GM06990 (cell line): ENCODE measurements around the gene ELMO1.

Experiments used
- DNase-seq: peaks from one replicate; pipeline ENCODE4 v3.0.0-alpha.2; 2011; ENCODE audit not compliant: insufficient read length; ENCODE audit errors: extremely low read depth
- H3K27me3 ChIP-seq: replicated peaks from 2 replicates; pipeline ENCODE4 v1.6.0; 2011; ENCODE audit warnings: low read length; ENCODE audit not compliant: control insufficient read depth, insufficient read depth
- H3K36me3 ChIP-seq: 2 replicates; pipeline ENCODE4 v1.5.1; 2011; ENCODE audit warnings: low read length; ENCODE audit not compliant: control insufficient read depth, insufficient read depth
- H3K4me3 ChIP-seq: replicated peaks from 2 replicates; pipeline ENCODE4 v1.5.1; 2011; ENCODE audit warnings: low read depth, mild to moderate bottlenecking, control low read depth, low read length
- TF ChIP-seq, protein P1 (sequence below): IDR thresholded peaks from 2 replicates; pipeline ENCODE4 v1.5.1; 2011; ENCODE audit warnings: low read length, control low read depth, mild to moderate bottlenecking, inconsistent platforms; ENCODE audit not compliant: insufficient read depth, poor library complexity, severe bottlenecking

ELMO1 gene

GRCh38 chr7:36929791-36930190 is 518.9 kb downstream of the ELMO1 start:
- H3K36me3 ChIP-seq, result peaks cover 5% of the 10 kb centered on the region

GRCh38 chr7:36928718-36929117 is 519.9 kb downstream of the ELMO1 start:
- Histone ChIP-seq H3K4me3 (no peak overlapping the region), H3K36me3 (peaks cover 4% of the 10 kb centered on the region), H3K27me3 (no peaks in the 10 kb centered on the region)
- DNase-seq, result no peak
- TF ChIP-seq, protein P1, sequence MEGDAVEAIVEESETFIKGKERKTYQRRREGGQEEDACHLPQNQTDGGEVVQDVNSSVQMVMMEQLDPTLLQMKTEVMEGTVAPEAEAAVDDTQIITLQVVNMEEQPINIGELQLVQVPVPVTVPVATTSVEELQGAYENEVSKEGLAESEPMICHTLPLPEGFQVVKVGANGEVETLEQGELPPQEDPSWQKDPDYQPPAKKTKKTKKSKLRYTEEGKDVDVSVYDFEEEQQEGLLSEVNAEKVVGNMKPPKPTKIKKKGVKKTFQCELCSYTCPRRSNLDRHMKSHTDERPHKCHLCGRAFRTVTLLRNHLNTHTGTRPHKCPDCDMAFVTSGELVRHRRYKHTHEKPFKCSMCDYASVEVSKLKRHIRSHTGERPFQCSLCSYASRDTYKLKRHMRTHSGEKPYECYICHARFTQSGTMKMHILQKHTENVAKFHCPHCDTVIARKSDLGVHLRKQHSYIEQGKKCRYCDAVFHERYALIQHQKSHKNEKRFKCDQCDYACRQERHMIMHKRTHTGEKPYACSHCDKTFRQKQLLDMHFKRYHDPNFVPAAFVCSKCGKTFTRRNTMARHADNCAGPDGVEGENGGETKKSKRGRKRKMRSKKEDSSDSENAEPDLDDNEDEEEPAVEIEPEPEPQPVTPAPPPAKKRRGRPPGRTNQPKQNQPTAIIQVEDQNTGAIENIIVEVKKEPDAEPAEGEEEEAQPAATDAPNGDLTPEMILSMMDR, result no peak

More at GRCh38 chr7:36929791-36930190, 518.9 kb downstream of the ELMO1 start:
- Histone ChIP-seq H3K4me3 (no peak overlapping the region), H3K27me3 (no peaks in the 10 kb centered on the region)
- TF ChIP-seq, protein P1, result no peak
- no peak for DNase-seq

DNA sequence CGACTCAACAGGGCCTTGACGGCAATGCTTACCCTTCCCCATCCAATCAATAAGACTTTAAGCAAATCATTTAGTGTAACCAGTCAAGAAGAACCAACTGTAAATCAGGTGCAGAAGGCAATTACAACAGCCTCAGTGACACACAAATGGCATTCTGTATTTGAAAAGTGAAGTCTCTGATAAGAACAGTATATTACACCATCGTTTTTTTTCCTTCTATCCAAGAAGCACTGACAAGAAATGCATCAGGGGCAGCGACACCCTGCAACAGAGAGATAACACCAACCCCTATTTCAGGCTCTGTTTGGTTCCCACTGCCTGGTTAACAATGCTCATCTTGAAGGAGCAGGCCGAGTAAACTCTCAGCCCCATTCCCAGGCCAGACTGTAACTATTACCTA is 520.4 kb downstream of the ELMO1 start:
- H3K4me3 ChIP-seq, result no peak overlapping the region
- no peak for DNase-seq
- TF ChIP-seq, protein P1, result no peak
- no peaks in the 10 kb centered on the region for H3K27me3 ChIP-seq
- H3K36me3 ChIP-seq, result peaks cover 4% of the 10 kb centered on the region

DNA sequence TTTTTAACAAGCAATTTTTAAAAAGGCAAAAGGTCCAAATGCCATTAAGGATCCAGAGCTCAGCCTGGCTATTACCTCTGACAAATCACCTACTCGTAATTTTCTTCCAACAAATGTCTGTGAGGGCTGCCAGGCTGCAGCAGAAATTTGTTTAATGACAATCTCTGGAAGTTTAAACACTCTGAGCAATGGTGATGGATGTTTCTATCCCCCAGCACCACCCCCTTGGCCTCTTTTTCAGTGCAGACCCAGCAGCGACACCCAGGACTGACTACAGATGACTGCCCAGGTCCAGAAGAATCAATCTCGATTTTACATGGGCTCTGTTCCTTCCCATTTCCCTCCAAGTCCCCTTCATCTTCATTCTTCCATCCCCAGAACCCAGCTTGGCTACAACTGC is 523.0 kb downstream of the ELMO1 start:
- no peaks in the 10 kb centered on the region for H3K27me3 ChIP-seq
- H3K36me3 ChIP-seq, result peaks cover 1% of the 10 kb centered on the region; the same call in 1 of the 2 replicates
- H3K4me3 ChIP-seq, result no peak overlapping the region
- TF ChIP-seq, protein P1, result no peak
- no peak for DNase-seq

- H3K36me3 ChIP-seq, result peaks cover 1% of the 10 kb centered on the region; the same call in 1 of the 2 replicates
- H3K4me3 ChIP-seq, result no peak overlapping the region
- TF ChIP-seq, protein P1, result no peak
- no peaks in the 10 kb centered on the region for H3K27me3 ChIP-seq
- no peak for DNase-seq
Measured at GRCh38 chr7:36925207-36925606, 523.5 kb downstream of the ELMO1 start.

DNA sequence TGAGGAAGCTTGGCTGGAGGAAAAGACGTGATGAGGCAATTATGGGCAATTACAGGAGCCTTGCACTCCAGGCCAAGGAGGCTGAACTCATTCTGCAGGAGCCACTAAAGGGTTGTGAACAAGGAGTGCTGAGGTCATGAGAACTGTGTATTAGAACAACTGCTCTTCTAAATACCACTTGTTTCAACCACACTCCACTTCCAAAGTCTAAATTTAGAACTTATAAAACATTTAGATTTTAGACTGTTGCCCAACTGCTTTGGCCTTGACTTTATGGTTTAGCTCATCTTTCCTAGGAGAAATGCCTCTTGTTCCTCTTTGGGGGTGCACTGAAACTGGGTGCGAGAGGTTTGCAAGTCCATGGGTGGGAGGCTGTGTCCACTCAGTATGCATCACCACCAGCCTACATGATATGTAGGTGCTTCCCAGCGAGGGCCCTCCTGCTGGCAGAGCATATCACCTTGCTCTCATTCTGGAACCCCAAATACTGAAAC is 524.7 kb downstream of the ELMO1 start:
- Histone ChIP-seq H3K36me3 (peaks cover 1% of the 10 kb centered on the region; the same call in 1 of the 2 replicates), H3K4me3 (no peak overlapping the region), H3K27me3 (no peaks in the 10 kb centered on the region)
- no peak for DNase-seq
- TF ChIP-seq, protein P1, result no peak
